Measurements from ENCODE around the gene IGSF21. TPM values are rescaled to one million over a fixed set of nuclear protein-coding genes. Genes with fewer than 3 reads are reported as not detected.
A peak's percentile ranks its signal among the peaks of the same experiment; 100 is the strongest.

The IGSF21 gene
- total and polyA plus RNA-seq, 4 donors = 0.31 to 1.5 (median 0.88) TPM

DNA sequence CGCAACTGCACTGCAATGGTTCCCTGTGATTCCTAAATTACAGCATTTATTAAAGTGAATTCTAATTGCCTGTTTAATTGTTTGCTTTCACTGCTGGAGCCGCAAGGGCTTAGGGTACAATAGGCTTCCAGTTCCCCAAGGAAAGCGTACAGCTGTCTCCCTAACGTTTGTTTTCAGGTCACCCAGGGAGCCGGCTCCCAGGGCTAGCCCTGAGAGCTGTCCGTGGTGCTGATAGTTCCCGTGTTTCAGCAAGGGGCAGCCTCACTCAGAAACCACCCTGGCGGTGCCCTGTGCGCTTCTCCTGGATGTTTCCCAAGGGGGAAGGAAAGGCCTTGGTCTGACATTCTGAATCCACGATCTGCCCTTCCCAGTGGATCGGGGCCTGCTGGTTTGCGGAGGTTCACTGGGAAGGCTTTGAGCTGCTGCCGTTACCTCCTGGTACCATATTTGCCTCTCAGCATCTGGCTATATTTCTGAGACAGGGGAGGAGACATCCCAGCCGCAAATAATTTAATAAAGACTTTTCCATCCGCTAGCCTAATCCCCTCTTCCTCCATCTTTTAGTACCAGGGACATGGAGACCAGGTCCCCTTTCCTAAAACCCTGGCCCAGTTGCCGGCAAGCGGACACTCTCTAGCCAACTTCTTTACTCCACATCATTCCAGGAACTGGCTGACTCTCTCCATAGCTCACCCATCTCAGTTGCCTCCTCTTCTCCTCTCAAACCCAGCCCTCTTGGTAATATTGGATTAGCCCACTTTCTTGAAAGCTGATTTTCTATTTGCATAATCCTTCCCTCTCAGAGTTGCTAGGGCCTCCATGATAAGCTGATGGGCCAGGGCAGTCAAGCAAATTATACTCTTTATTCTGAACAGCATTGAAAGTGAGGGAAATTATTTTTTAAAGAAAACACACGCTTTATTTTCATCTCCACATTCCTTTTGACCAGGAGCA, 149.0 kb downstream of the IGSF21 start:
- H3K4me3 ChIP-seq (ENCODE audit: low read depth in 1 of 3, low read length in 3 of 3) = no peak overlapping the region
- no peak overlapping the region for H3K9ac ChIP-seq (ENCODE audit: low read depth in 1 of 2, low read length in 2 of 2)
- 34% methylated on average over 18 of the region's 18 CpGs for WGBS
- no peaks in the 10 kb centered on the region for H3K36me3 ChIP-seq (ENCODE audit: control insufficient read depth in 4 of 4, insufficient read depth in 3 of 4, low read depth in 1 of 4, low read length in 3 of 4)
- no peak overlapping the region for H3K27ac ChIP-seq (ENCODE audit: low read depth in 1 of 2, low read length in 2 of 2)
- H3K9me3 ChIP-seq (ENCODE audit: control insufficient read depth in 4 of 4, low read length in 3 of 4) = no peaks in the 10 kb centered on the region
- no peak for TF ChIP-seq YY1 (IDR thresholded peaks at IDR 0.05)
- TF ChIP-seq, protein P1, sequence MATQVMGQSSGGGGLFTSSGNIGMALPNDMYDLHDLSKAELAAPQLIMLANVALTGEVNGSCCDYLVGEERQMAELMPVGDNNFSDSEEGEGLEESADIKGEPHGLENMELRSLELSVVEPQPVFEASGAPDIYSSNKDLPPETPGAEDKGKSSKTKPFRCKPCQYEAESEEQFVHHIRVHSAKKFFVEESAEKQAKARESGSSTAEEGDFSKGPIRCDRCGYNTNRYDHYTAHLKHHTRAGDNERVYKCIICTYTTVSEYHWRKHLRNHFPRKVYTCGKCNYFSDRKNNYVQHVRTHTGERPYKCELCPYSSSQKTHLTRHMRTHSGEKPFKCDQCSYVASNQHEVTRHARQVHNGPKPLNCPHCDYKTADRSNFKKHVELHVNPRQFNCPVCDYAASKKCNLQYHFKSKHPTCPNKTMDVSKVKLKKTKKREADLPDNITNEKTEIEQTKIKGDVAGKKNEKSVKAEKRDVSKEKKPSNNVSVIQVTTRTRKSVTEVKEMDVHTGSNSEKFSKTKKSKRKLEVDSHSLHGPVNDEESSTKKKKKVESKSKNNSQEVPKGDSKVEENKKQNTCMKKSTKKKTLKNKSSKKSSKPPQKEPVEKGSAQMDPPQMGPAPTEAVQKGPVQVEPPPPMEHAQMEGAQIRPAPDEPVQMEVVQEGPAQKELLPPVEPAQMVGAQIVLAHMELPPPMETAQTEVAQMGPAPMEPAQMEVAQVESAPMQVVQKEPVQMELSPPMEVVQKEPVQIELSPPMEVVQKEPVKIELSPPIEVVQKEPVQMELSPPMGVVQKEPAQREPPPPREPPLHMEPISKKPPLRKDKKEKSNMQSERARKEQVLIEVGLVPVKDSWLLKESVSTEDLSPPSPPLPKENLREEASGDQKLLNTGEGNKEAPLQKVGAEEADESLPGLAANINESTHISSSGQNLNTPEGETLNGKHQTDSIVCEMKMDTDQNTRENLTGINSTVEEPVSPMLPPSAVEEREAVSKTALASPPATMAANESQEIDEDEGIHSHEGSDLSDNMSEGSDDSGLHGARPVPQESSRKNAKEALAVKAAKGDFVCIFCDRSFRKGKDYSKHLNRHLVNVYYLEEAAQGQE (IDR thresholded peaks at IDR 0.05) = peak; percentile 99
- peaks cover 0 to 2% (median under 1%) of the 10 kb centered on the region in 4 donors for H3K27me3 ChIP-seq (ENCODE audit: control insufficient read depth in 4 of 4, insufficient read depth in 4 of 4, low read length in 3 of 4)
- peak; percentile 71 for DNase-seq (ENCODE audit: low spot score)
- no peaks in the 10 kb centered on the region for H3K4me1 ChIP-seq (ENCODE audit: control insufficient read depth in 4 of 4, insufficient read depth in 4 of 4, low read length in 3 of 4)

DNA sequence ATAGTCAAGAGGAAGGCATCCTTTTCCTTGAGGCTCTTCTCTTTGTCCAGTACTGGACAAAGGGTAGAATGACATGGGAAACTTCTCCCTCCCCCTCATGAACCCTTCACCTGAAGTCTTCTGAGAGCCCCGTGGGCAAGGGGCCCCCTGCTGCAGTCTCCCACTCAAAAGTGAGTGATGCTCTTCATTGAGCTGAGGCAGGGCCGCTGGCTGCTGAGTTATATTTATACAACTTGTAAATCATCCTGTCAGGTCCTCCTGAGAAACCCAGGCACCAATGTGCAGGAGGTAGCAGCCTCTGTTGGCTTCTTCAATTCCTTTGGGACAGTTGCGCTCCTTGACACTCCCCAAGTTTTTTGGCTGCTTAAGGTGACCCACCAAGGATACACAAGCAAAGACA, 150.2 kb downstream of the IGSF21 start:
- Histone ChIP-seq H3K4me3 (ENCODE audit: low read depth in 1 of 3, low read length in 3 of 3) (no peak overlapping the region), H3K36me3 (ENCODE audit: control insufficient read depth in 4 of 4, insufficient read depth in 3 of 4, low read depth in 1 of 4, low read length in 3 of 4) (no peaks in the 10 kb centered on the region), H3K27me3 (ENCODE audit: control insufficient read depth in 4 of 4, insufficient read depth in 4 of 4, low read length in 3 of 4) (peaks cover 0 to 2% (median under 1%) of the 10 kb centered on the region in 4 donors), H3K27ac (ENCODE audit: low read depth in 1 of 2, low read length in 2 of 2) (no peak overlapping the region), H3K4me1 (ENCODE audit: control insufficient read depth in 4 of 4, insufficient read depth in 4 of 4, low read length in 3 of 4) (no peaks in the 10 kb centered on the region), H3K9me3 (ENCODE audit: control insufficient read depth in 4 of 4, low read length in 3 of 4) (no peaks in the 10 kb centered on the region), H3K9ac (ENCODE audit: low read depth in 1 of 2, low read length in 2 of 2) (no peak overlapping the region)
- 60% methylated on average over 3 of the region's 3 CpGs for WGBS
- TF ChIP-seq EGR1 (IDR thresholded peaks at IDR 0.05; ENCODE audit: low read depth in 2 of 2) (no peak), FOXA2 (IDR thresholded peaks at IDR 0.05) (no peak), HNF4G (IDR thresholded peaks at IDR 0.05) (no peak), GABPA (IDR thresholded peaks at IDR 0.05 in 1 of 2, conservative IDR thresholded peaks at IDR 0.05 in 1 of 2) (no peak), JUND (IDR thresholded peaks at IDR 0.05) (no peak), SP1 (IDR thresholded peaks at IDR 0.05) (no peak), NR2F2 (IDR thresholded peaks at IDR 0.05) (no peak), FOXA1 (IDR thresholded peaks at IDR 0.05) (no peak), RAD21 (IDR thresholded peaks at IDR 0.05) (no peak), YY1 (IDR thresholded peaks at IDR 0.05) (no peak), TAF1 (conservative IDR thresholded peaks at IDR 0.05) (no peak), RXRA (IDR thresholded peaks at IDR 0.05) (no peak), HNF4A (conservative IDR thresholded peaks at IDR 0.05) (no peak)
- TF ChIP-seq, protein P2, sequence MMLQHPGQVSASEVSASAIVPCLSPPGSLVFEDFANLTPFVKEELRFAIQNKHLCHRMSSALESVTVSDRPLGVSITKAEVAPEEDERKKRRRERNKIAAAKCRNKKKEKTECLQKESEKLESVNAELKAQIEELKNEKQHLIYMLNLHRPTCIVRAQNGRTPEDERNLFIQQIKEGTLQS (IDR thresholded peaks at IDR 0.05) = no peak
- TF ChIP-seq, protein P3, sequence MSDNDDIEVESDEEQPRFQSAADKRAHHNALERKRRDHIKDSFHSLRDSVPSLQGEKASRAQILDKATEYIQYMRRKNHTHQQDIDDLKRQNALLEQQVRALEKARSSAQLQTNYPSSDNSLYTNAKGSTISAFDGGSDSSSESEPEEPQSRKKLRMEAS (IDR thresholded peaks at IDR 0.05) = no peak
- TF ChIP-seq, protein P4, sequence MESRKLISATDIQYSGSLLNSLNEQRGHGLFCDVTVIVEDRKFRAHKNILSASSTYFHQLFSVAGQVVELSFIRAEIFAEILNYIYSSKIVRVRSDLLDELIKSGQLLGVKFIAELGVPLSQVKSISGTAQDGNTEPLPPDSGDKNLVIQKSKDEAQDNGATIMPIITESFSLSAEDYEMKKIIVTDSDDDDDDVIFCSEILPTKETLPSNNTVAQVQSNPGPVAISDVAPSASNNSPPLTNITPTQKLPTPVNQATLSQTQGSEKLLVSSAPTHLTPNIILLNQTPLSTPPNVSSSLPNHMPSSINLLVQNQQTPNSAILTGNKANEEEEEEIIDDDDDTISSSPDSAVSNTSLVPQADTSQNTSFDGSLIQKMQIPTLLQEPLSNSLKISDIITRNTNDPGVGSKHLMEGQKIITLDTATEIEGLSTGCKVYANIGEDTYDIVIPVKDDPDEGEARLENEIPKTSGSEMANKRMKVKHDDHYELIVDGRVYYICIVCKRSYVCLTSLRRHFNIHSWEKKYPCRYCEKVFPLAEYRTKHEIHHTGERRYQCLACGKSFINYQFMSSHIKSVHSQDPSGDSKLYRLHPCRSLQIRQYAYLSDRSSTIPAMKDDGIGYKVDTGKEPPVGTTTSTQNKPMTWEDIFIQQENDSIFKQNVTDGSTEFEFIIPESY (IDR thresholded peaks at IDR 0.05) = no peak
- TF ChIP-seq, protein P1 (IDR thresholded peaks at IDR 0.05) = no peak
- TF ChIP-seq, protein P5, sequence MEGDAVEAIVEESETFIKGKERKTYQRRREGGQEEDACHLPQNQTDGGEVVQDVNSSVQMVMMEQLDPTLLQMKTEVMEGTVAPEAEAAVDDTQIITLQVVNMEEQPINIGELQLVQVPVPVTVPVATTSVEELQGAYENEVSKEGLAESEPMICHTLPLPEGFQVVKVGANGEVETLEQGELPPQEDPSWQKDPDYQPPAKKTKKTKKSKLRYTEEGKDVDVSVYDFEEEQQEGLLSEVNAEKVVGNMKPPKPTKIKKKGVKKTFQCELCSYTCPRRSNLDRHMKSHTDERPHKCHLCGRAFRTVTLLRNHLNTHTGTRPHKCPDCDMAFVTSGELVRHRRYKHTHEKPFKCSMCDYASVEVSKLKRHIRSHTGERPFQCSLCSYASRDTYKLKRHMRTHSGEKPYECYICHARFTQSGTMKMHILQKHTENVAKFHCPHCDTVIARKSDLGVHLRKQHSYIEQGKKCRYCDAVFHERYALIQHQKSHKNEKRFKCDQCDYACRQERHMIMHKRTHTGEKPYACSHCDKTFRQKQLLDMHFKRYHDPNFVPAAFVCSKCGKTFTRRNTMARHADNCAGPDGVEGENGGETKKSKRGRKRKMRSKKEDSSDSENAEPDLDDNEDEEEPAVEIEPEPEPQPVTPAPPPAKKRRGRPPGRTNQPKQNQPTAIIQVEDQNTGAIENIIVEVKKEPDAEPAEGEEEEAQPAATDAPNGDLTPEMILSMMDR (IDR thresholded peaks at IDR 0.05; ENCODE audit: low read depth, low read length, missing input control) = no peak
- DNase-seq (ENCODE audit: low spot score) = no peak

Data from liver (tissue), 9 donors.